Gastroesophageal sphincter (tissue), 3 donors: Measurements from ENCODE around the gene AGBL4.

ENCODE experiments used
- CTCF ChIP-seq, 4 experiments: fragments of 200-600 bp in 2 of 4; fragments of 450-650 bp in 2 of 4; sonication (generic) in 1 of 4; IDR thresholded peaks; one replicate each; pipeline ENCODE4 v1.5.1; 2017 to 2019; ENCODE audit warnings: antibody characterized with exemption in 4 of 4, mild to moderate bottlenecking in 2 of 4, moderate library complexity in 2 of 4
- EP300 ChIP-seq: sonication (generic); formaldehyde crosslinking; IDR thresholded peaks from one replicate; pipeline ENCODE4 v1.6.1; 2017; ENCODE audit warnings: antibody characterized with exemption, mild to moderate bottlenecking
- POLR2A ChIP-seq, 2 donors: fragments of 450-650 bp; IDR thresholded peaks; one replicate each; pipeline ENCODE4 v1.6.1; 2017; ENCODE audit warnings: antibody characterized with exemption in 2 of 2, mild to moderate bottlenecking in 2 of 2, moderate library complexity in 1 of 2
- POLR2AphosphoS5 ChIP-seq: sonication (generic); formaldehyde crosslinking; IDR thresholded peaks from one replicate; pipeline ENCODE4 v1.6.1; 2017; ENCODE audit warnings: antibody characterized with exemption

- TF ChIP-seq CTCF (IDR thresholded peaks at IDR 0.05) (no peak), EP300 (no peak), POLR2A (IDR thresholded peaks at IDR 0.05) (no peak), POLR2AphosphoS5 (no peak)
Observed at GRCh38 chr1:48930011-48930410, 1093.7 kb downstream of the AGBL4 start.
